Measurements from ENCODE around the gene RNU6-1.

RNU6-1 gene

GRCh38 chr15:67815036-67815592, 24.7 kb downstream of the RNU6-1 start:
- no peak overlapping the region for H3K4me3 ChIP-seq (ENCODE audit: low read depth in 1 of 5, low read length in 5 of 5)
- peaks cover 16 to 33% (median 28%) of the 10 kb centered on the region in 5 donors for H3K27me3 ChIP-seq (ENCODE audit: control insufficient read depth in 5 of 5, insufficient read depth in 4 of 5, low read length in 5 of 5)
- peaks cover 0 to 17% (median 8%) of the 10 kb centered on the region in 5 donors for H3K9me3 ChIP-seq (ENCODE audit: control insufficient read depth in 5 of 5, low read length in 5 of 5)
- no peak overlapping the region for H3K9ac ChIP-seq (ENCODE audit: low read length in 5 of 5)
- no peak overlapping the region for H3K27ac ChIP-seq (ENCODE audit: low read depth, low read length)
- H3K36me3 ChIP-seq (ENCODE audit: control insufficient read depth in 5 of 5, insufficient read depth in 5 of 5, low read length in 5 of 5), result peaks cover 0 to 2% (median 0%) of the 10 kb centered on the region in 5 donors
- peaks cover 0 to 3% (median 0%) of the 10 kb centered on the region in 5 donors for H3K4me1 ChIP-seq (ENCODE audit: control insufficient read depth in 5 of 5, insufficient read depth in 5 of 5, low read length in 5 of 5)

- H3K4me3 ChIP-seq (ENCODE audit: low read depth in 1 of 5, low read length in 5 of 5), result no peak overlapping the region
- H3K9ac ChIP-seq (ENCODE audit: low read length in 5 of 5), result no peak overlapping the region
- H3K4me1 ChIP-seq (ENCODE audit: control insufficient read depth in 5 of 5, insufficient read depth in 5 of 5, low read length in 5 of 5), result no peaks in the 10 kb centered on the region
- H3K27ac ChIP-seq (ENCODE audit: low read depth, low read length), result no peak overlapping the region
- H3K27me3 ChIP-seq (ENCODE audit: control insufficient read depth in 5 of 5, insufficient read depth in 4 of 5, low read length in 5 of 5), result peaks cover 3 to 18% (median 10%) of the 10 kb centered on the region in 5 donors
- H3K9me3 ChIP-seq (ENCODE audit: control insufficient read depth in 5 of 5, low read length in 5 of 5), result peaks cover 0 to 17% (median 8%) of the 10 kb centered on the region in 5 donors
- peaks cover 0 to 16% (median 7%) of the 10 kb centered on the region in 5 donors for H3K36me3 ChIP-seq (ENCODE audit: control insufficient read depth in 5 of 5, insufficient read depth in 5 of 5, low read length in 5 of 5)
These were observed 26.7 kb downstream of the RNU6-1 start for GRCh38 chr15:67813104-67813634.

- H3K27me3 ChIP-seq (ENCODE audit: control insufficient read depth in 5 of 5, insufficient read depth in 4 of 5, low read length in 5 of 5), result peaks cover 0 to 11% (median 2%) of the 10 kb centered on the region in 5 donors
- H3K27ac ChIP-seq (ENCODE audit: low read depth, low read length), result no peak overlapping the region
- peaks cover 0 to 17% (median 8%) of the 10 kb centered on the region in 5 donors for H3K9me3 ChIP-seq (ENCODE audit: control insufficient read depth in 5 of 5, low read length in 5 of 5)
- no peak overlapping the region for H3K4me3 ChIP-seq (ENCODE audit: low read depth in 1 of 5, low read length in 5 of 5)
- H3K9ac ChIP-seq (ENCODE audit: low read length in 5 of 5), result no peak overlapping the region
- no peaks in the 10 kb centered on the region for H3K4me1 ChIP-seq (ENCODE audit: control insufficient read depth in 5 of 5, insufficient read depth in 5 of 5, low read length in 5 of 5)
- peaks cover 0 to 25% (median 11%) of the 10 kb centered on the region in 5 donors for H3K36me3 ChIP-seq (ENCODE audit: control insufficient read depth in 5 of 5, insufficient read depth in 5 of 5, low read length in 5 of 5)
These were observed 27.6 kb downstream of the RNU6-1 start for GRCh38 chr15:67812241-67812644.

GRCh38 chr15:67809866-67810265, 30.0 kb downstream of the RNU6-1 start:
- no peak overlapping the region for H3K9ac ChIP-seq (ENCODE audit: low read length in 5 of 5)

GRCh38 chr15:67809441-67809840, 30.4 kb downstream of the RNU6-1 start:
- H3K36me3 ChIP-seq (ENCODE audit: control insufficient read depth in 5 of 5, insufficient read depth in 5 of 5, low read length in 5 of 5), result peaks cover 0 to 48% (median 24%) of the 10 kb centered on the region in 5 donors
- H3K9me3 ChIP-seq (ENCODE audit: control insufficient read depth in 5 of 5, low read length in 5 of 5), result no peaks in the 10 kb centered on the region
- H3K27ac ChIP-seq (ENCODE audit: low read depth, low read length), result no peak overlapping the region
- H3K9ac ChIP-seq (ENCODE audit: low read length in 5 of 5), result no peak overlapping the region
- peaks cover 0 to 6% (median 0%) of the 10 kb centered on the region in 5 donors for H3K4me1 ChIP-seq (ENCODE audit: control insufficient read depth in 5 of 5, insufficient read depth in 5 of 5, low read length in 5 of 5)
- no peak overlapping the region for H3K4me3 ChIP-seq (ENCODE audit: low read depth in 1 of 5, low read length in 5 of 5)
- peaks cover 0 to 9% (median 0%) of the 10 kb centered on the region in 5 donors for H3K27me3 ChIP-seq (ENCODE audit: control insufficient read depth in 5 of 5, insufficient read depth in 4 of 5, low read length in 5 of 5)

More at GRCh38 chr15:67809866-67810265, 30.0 kb downstream of the RNU6-1 start:
- H3K27me3 ChIP-seq (ENCODE audit: control insufficient read depth in 5 of 5, insufficient read depth in 4 of 5, low read length in 5 of 5), result peaks cover 0 to 9% (median 0%) of the 10 kb centered on the region in 5 donors
- peaks cover 0 to 45% (median 24%) of the 10 kb centered on the region in 5 donors for H3K36me3 ChIP-seq (ENCODE audit: control insufficient read depth in 5 of 5, insufficient read depth in 5 of 5, low read length in 5 of 5)
- no peaks in the 10 kb centered on the region for H3K9me3 ChIP-seq (ENCODE audit: control insufficient read depth in 5 of 5, low read length in 5 of 5)
- H3K4me3 ChIP-seq (ENCODE audit: low read depth in 1 of 5, low read length in 5 of 5), result no peak overlapping the region
- H3K4me1 ChIP-seq (ENCODE audit: control insufficient read depth in 5 of 5, insufficient read depth in 5 of 5, low read length in 5 of 5), result peaks cover 0 to 2% (median 0%) of the 10 kb centered on the region in 5 donors
- H3K27ac ChIP-seq (ENCODE audit: low read depth, low read length), result no peak overlapping the region

GRCh38 chr15:67808821-67809220, 31.0 kb downstream of the RNU6-1 start:
- H3K27me3 ChIP-seq (ENCODE audit: control insufficient read depth in 5 of 5, insufficient read depth in 4 of 5, low read length in 5 of 5), result peaks cover 0 to 9% (median 0%) of the 10 kb centered on the region in 5 donors
- H3K27ac ChIP-seq (ENCODE audit: low read depth, low read length), result no peak overlapping the region
- H3K9ac ChIP-seq (ENCODE audit: low read length in 5 of 5), result no peak overlapping the region
- no peaks in the 10 kb centered on the region for H3K9me3 ChIP-seq (ENCODE audit: control insufficient read depth in 5 of 5, low read length in 5 of 5)
- H3K4me1 ChIP-seq (ENCODE audit: control insufficient read depth in 5 of 5, insufficient read depth in 5 of 5, low read length in 5 of 5), result peaks cover 0 to 12% (median 0%) of the 10 kb centered on the region in 5 donors
- no peak overlapping the region for H3K4me3 ChIP-seq (ENCODE audit: low read depth in 1 of 5, low read length in 5 of 5)
- H3K36me3 ChIP-seq (ENCODE audit: control insufficient read depth in 5 of 5, insufficient read depth in 5 of 5, low read length in 5 of 5), result peaks cover 0 to 54% (median 24%) of the 10 kb centered on the region in 5 donors

GRCh38 chr15:67807836-67808235, 32.0 kb downstream of the RNU6-1 start:
- Histone ChIP-seq H3K4me3 (ENCODE audit: low read depth in 1 of 5, low read length in 5 of 5) (no peak overlapping the region), H3K9me3 (ENCODE audit: control insufficient read depth in 5 of 5, low read length in 5 of 5) (no peaks in the 10 kb centered on the region), H3K36me3 (ENCODE audit: control insufficient read depth in 5 of 5, insufficient read depth in 5 of 5, low read length in 5 of 5) (peaks cover 0 to 56% (median 25%) of the 10 kb centered on the region in 5 donors), H3K27me3 (ENCODE audit: control insufficient read depth in 5 of 5, insufficient read depth in 4 of 5, low read length in 5 of 5) (peaks cover 0 to 9% (median 0%) of the 10 kb centered on the region in 5 donors), H3K9ac (ENCODE audit: low read length in 5 of 5) (no peak overlapping the region), H3K4me1 (ENCODE audit: control insufficient read depth in 5 of 5, insufficient read depth in 5 of 5, low read length in 5 of 5) (peaks cover 0 to 20% (median 0%) of the 10 kb centered on the region in 5 donors), H3K27ac (ENCODE audit: low read depth, low read length) (no peak overlapping the region)

GRCh38 chr15:67807141-67807540, 32.7 kb downstream of the RNU6-1 start:
- H3K27me3 ChIP-seq (ENCODE audit: control insufficient read depth in 5 of 5, insufficient read depth in 4 of 5, low read length in 5 of 5), result peaks cover 0 to 8% (median 0%) of the 10 kb centered on the region in 5 donors
- H3K4me3 ChIP-seq (ENCODE audit: low read depth in 1 of 5, low read length in 5 of 5), result no peak overlapping the region
- no peak overlapping the region for H3K9ac ChIP-seq (ENCODE audit: low read length in 5 of 5)
- no peak overlapping the region for H3K27ac ChIP-seq (ENCODE audit: low read depth, low read length)
- H3K36me3 ChIP-seq (ENCODE audit: control insufficient read depth in 5 of 5, insufficient read depth in 5 of 5, low read length in 5 of 5), result peaks cover 0 to 62% (median 26%) of the 10 kb centered on the region in 5 donors
- peaks cover 0 to 20% (median 0%) of the 10 kb centered on the region in 5 donors for H3K4me1 ChIP-seq (ENCODE audit: control insufficient read depth in 5 of 5, insufficient read depth in 5 of 5, low read length in 5 of 5)
- H3K9me3 ChIP-seq (ENCODE audit: control insufficient read depth in 5 of 5, low read length in 5 of 5), result no peaks in the 10 kb centered on the region

- Histone ChIP-seq H3K4me1 (ENCODE audit: control insufficient read depth in 5 of 5, insufficient read depth in 5 of 5, low read length in 5 of 5) (peaks cover 0 to 20% (median 0%) of the 10 kb centered on the region in 5 donors), H3K9ac (ENCODE audit: low read length in 5 of 5) (no peak overlapping the region), H3K4me3 (ENCODE audit: low read depth in 1 of 5, low read length in 5 of 5) (no peak overlapping the region), H3K27me3 (ENCODE audit: control insufficient read depth in 5 of 5, insufficient read depth in 4 of 5, low read length in 5 of 5) (peaks cover 0 to 4% (median 0%) of the 10 kb centered on the region in 5 donors), H3K27ac (ENCODE audit: low read depth, low read length) (no peak overlapping the region), H3K9me3 (ENCODE audit: control insufficient read depth in 5 of 5, low read length in 5 of 5) (no peaks in the 10 kb centered on the region), H3K36me3 (ENCODE audit: control insufficient read depth in 5 of 5, insufficient read depth in 5 of 5, low read length in 5 of 5) (peaks cover 0 to 64% (median 28%) of the 10 kb centered on the region in 5 donors)
These were observed 33.3 kb downstream of the RNU6-1 start for GRCh38 chr15:67806536-67806935.
